Thoracic aorta (tissue), 2 donors: Measurements from ENCODE around the gene HMX1. TPM values are rescaled to one million over a fixed set of nuclear protein-coding genes. Genes with fewer than 3 reads are reported as not detected.

ENCODE experiments used
- ATAC-seq: fragments of 150-250 bp; one replicate; pipeline ENCODE4 v1.8.0; 2017; ENCODE audit warnings: low read depth; ENCODE audit not compliant: insufficient number of reproducible peaks, low FRiP score
- DNase-seq: peaks from one replicate; pipeline ENCODE4 v3.0.0-alpha.2; 2020; ENCODE audit warnings: low spot score
- H3K27ac ChIP-seq, 2 donors: fragments of 200-600 bp; sonication (generic); 1 replicate in 1 of 2; 2 replicates in 1 of 2; pipeline ENCODE4 v1.5.1; 2016; ENCODE audit warnings: mild to moderate bottlenecking in 2 of 2, moderate library complexity in 2 of 2
- H3K27me3 ChIP-seq: fragments of 200-600 bp; sonication (generic); replicated peaks from 2 replicates; pipeline ENCODE4 v1.6.0; 2016; ENCODE audit warnings: mild to moderate bottlenecking; ENCODE audit not compliant: insufficient read depth
- H3K36me3 ChIP-seq: fragments of 200-600 bp; sonication (generic); one replicate; pipeline ENCODE4 v1.5.1; 2016
- H3K4me1 ChIP-seq, 2 donors: fragments of 200-600 bp; sonication (generic); 1 replicate in 1 of 2; 2 replicates in 1 of 2; pipeline versions ENCODE4 v1.5.1 to v1.6.0; 2016; ENCODE audit warnings: low read depth in 2 of 2, mild to moderate bottlenecking in 1 of 2; ENCODE audit not compliant: control insufficient read depth in 1 of 2
- H3K4me3 ChIP-seq: fragments of 200-600 bp; sonication (generic); 2 replicates; pipeline ENCODE4 v1.5.1; 2016; ENCODE audit warnings: mild to moderate bottlenecking
- H3K9me3 ChIP-seq: fragments of 200-600 bp; sonication (generic); 2 replicates; pipeline ENCODE4 v1.5.1; 2016
- total RNA-seq, 2 donors: library from RNA; depleted of rRNA; stranded (reverse); fragments of >200 nt; gene quantifications; one replicate each; pipeline versions ENCODE4 v1.1.0 to v1.2.3, GENCODE V29; 2016
- TF ChIP-seq, protein P1 (sequence below): fragments of 200-600 bp; sonication (generic); IDR thresholded peaks from one replicate; pipeline ENCODE4 v1.5.1; 2019; ENCODE audit warnings: antibody characterized with exemption

The HMX1 gene
- total RNA-seq, 2 donors from 2014 or later = 0.28 TPM; not detected in 1

DNA sequence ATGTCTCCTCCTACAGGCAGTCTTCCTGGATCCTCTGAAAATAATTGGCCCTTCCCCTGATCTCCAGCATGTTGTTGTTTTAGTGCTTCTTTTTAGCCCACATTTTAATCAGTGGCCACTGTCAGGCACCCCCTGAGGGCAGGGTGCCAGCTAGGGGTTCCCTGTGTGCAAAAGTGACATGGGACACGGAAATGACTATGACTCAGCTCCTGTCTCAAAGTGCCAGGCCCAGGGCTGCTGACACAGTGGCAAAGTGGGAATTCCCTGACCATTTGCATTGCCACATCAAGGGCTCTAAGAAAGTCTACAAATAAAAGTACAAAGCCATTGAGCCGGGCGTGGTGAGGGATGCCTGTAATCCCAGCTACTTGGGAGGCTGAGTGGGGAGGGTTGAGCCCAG, 24.8 kb downstream of the HMX1 start:
- no peak for DNase-seq
- no peak for ATAC-seq
- Histone ChIP-seq H3K4me1 (no peaks in the 10 kb centered on the region), H3K36me3 (no peaks in the 10 kb centered on the region), H3K4me3 (no peak overlapping the region), H3K27me3 (no peaks in the 10 kb centered on the region), H3K27ac (no peak overlapping the region), H3K9me3 (no peaks in the 10 kb centered on the region)
- TF ChIP-seq, protein P1, sequence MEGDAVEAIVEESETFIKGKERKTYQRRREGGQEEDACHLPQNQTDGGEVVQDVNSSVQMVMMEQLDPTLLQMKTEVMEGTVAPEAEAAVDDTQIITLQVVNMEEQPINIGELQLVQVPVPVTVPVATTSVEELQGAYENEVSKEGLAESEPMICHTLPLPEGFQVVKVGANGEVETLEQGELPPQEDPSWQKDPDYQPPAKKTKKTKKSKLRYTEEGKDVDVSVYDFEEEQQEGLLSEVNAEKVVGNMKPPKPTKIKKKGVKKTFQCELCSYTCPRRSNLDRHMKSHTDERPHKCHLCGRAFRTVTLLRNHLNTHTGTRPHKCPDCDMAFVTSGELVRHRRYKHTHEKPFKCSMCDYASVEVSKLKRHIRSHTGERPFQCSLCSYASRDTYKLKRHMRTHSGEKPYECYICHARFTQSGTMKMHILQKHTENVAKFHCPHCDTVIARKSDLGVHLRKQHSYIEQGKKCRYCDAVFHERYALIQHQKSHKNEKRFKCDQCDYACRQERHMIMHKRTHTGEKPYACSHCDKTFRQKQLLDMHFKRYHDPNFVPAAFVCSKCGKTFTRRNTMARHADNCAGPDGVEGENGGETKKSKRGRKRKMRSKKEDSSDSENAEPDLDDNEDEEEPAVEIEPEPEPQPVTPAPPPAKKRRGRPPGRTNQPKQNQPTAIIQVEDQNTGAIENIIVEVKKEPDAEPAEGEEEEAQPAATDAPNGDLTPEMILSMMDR = no peak

- TF ChIP-seq, protein P1 = no peak
- no peaks in the 10 kb centered on the region for H3K36me3 ChIP-seq
- H3K27me3 ChIP-seq = no peaks in the 10 kb centered on the region
- ATAC-seq = no peak
- H3K27ac ChIP-seq = no peak overlapping the region
- no peak overlapping the region for H3K4me3 ChIP-seq
- no peaks in the 10 kb centered on the region for H3K4me1 ChIP-seq
- no peak for DNase-seq
- no peaks in the 10 kb centered on the region for H3K9me3 ChIP-seq
Observed at GRCh38 chr4:8846046-8846720, 25.5 kb downstream of the HMX1 start.

- ATAC-seq = no peak
- Histone ChIP-seq H3K36me3 (no peaks in the 10 kb centered on the region), H3K4me3 (no peak overlapping the region), H3K27ac (no peak overlapping the region), H3K9me3 (no peaks in the 10 kb centered on the region), H3K27me3 (no peaks in the 10 kb centered on the region), H3K4me1 (no peaks in the 10 kb centered on the region)
- TF ChIP-seq, protein P1 = no peak
- no peak for DNase-seq
Observed at GRCh38 chr4:8844976-8845690, 26.5 kb downstream of the HMX1 start.

GRCh38 chr4:8843597-8843996, 28.0 kb downstream of the HMX1 start:
- no peaks in the 10 kb centered on the region for H3K27me3 ChIP-seq
- TF ChIP-seq, protein P1 = no peak

GRCh38 chr4:8842614-8843013, 29.0 kb downstream of the HMX1 start:
- ATAC-seq = no peak
- H3K4me1 ChIP-seq = no peaks in the 10 kb centered on the region
- no peaks in the 10 kb centered on the region for H3K27me3 ChIP-seq

More at GRCh38 chr4:8843597-8843996, 28.0 kb downstream of the HMX1 start:
- Histone ChIP-seq H3K36me3 (no peaks in the 10 kb centered on the region), H3K4me3 (no peak overlapping the region), H3K4me1 (no peaks in the 10 kb centered on the region), H3K27ac (no peak overlapping the region), H3K9me3 (no peaks in the 10 kb centered on the region)
- no peak for ATAC-seq
- no peak for DNase-seq

More at GRCh38 chr4:8842614-8843013, 29.0 kb downstream of the HMX1 start:
- TF ChIP-seq, protein P1 = no peak
- Histone ChIP-seq H3K4me3 (no peak overlapping the region), H3K36me3 (no peaks in the 10 kb centered on the region), H3K9me3 (no peaks in the 10 kb centered on the region), H3K27ac (no peak overlapping the region)
- no peak for DNase-seq
